D341Med (cell line): ENCODE measurements around the gene HSP90AB1.
A peak's percentile ranks its signal among the peaks of the same experiment; 100 is the strongest.

Experiments used
- DNase-seq: peaks from one replicate; pipeline ENCODE4 v3.0.0; 2012; ENCODE audit warnings: low spot score

Gene HSP90AB1

GRCh38 chr6:44269178-44269920 is 22.4 kb downstream of the HSP90AB1 start:
- DNase-seq: no peak

GRCh38 chr6:44269921-44270525 is 23.1 kb downstream of the HSP90AB1 start, which contains the start of gene TMEM151B:
Gene TMEM151B (plus strand): TSS chr6:44270450. CDS start chr6:44270743, 293 bp downstream.
- DNase-seq: no peak

GRCh38 chr6:44270526-44271405 is 23.9 kb downstream of the HSP90AB1 start:
- peak; percentile 73 for DNase-seq

- no peak for DNase-seq
Measured at GRCh38 chr6:44271406-44271723, 24.5 kb downstream of the HSP90AB1 start.

GRCh38 chr6:44271914-44272313 is 25.0 kb downstream of the HSP90AB1 start:
- DNase-seq: no peak

DNA sequence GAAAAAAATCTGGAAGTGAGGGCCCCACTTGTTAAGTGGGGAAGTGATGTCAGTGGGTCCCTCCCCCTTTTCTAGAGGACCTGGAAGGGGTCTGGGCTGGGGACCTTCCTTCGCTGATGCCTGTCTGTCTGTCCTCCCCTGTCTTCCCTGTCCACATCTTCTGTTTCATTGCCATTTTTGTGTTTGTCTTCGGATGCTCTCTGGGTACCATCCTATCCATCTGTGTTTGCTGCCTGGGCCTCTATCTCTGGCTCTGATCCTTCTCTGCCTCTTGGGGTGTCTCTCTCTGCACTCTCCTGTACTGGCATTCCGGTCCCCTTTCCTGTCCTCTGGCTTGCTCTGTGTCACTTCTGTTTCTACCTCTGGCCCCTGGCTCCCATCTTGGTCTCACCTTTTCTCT is 25.6 kb downstream of the HSP90AB1 start:
- no peak for DNase-seq

- DNase-seq: no peak
Measured at GRCh38 chr6:44272999-44273566, 26.2 kb downstream of the HSP90AB1 start.

GRCh38 chr6:44273617-44274016 is 26.7 kb downstream of the HSP90AB1 start:
- no peak for DNase-seq

- DNase-seq: no peak
Measured at GRCh38 chr6:44275271-44275748, 28.4 kb downstream of the HSP90AB1 start.

DNA sequence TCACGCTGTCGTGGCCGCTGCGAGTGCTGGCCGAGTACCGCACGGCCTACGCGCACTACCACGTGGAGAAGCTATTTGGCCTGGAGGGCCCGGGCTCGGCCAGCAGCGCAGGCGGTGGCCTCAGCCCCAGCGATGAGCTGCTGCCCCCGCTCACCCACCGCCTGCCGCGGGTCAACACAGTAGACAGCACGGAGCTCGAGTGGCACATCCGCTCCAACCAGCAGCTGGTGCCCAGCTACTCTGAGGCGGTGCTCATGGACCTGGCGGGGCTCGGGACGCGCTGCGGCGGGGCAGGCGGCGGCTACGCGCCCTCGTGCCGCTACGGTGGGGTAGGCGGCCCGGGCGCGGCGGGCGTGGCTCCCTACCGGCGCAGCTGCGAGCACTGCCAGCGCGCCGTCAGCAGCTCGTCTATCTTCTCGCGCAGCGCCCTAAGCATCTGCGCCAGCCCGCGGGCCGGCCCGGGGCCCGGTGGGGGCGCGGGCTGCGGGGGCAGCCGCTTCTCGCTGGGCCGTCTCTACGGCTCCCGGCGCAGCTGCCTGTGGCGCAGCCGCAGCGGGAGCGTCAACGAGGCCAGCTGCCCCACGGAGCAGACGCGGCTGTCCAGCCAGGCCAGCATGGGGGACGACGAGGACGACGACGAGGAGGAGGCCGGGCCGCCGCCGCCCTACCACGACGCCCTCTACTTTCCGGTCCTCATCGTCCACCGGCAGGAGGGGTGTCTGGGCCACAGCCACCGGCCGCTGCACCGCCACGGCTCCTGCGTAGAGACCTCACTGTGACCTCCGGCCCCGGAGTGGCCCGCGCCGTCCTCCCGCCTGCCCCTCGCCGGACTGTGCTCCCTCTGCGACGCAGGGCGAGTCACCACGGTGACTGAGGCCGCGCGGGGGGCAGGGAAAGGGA is 29.1 kb downstream of the HSP90AB1 start:
- DNase-seq: no peak

GRCh38 chr6:44276667-44277640 is 30.1 kb downstream of the HSP90AB1 start:
- no peak for DNase-seq

DNA sequence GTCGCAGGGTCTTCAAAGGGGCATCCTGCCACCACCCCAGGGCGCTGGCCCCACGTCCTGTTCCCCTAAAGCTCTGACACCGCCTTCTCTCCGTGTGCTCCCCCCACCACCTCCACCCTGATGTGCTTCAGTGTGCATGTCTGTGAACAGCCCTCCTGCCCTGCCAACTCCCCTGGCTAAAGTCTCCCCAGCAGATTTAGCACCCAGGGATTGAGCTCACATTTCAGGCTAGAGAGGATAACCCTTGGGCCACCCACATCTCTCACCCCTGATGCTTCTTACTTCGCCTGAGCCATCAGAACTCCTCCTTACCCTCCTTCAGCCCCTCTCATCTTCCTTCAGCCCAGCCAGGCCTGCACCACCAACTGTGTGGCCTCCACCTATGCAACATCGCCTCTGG is 30.9 kb downstream of the HSP90AB1 start:
- no peak for DNase-seq

GRCh38 chr6:44278315-44278714 is 31.4 kb downstream of the HSP90AB1 start:
- no peak for DNase-seq

DNA sequence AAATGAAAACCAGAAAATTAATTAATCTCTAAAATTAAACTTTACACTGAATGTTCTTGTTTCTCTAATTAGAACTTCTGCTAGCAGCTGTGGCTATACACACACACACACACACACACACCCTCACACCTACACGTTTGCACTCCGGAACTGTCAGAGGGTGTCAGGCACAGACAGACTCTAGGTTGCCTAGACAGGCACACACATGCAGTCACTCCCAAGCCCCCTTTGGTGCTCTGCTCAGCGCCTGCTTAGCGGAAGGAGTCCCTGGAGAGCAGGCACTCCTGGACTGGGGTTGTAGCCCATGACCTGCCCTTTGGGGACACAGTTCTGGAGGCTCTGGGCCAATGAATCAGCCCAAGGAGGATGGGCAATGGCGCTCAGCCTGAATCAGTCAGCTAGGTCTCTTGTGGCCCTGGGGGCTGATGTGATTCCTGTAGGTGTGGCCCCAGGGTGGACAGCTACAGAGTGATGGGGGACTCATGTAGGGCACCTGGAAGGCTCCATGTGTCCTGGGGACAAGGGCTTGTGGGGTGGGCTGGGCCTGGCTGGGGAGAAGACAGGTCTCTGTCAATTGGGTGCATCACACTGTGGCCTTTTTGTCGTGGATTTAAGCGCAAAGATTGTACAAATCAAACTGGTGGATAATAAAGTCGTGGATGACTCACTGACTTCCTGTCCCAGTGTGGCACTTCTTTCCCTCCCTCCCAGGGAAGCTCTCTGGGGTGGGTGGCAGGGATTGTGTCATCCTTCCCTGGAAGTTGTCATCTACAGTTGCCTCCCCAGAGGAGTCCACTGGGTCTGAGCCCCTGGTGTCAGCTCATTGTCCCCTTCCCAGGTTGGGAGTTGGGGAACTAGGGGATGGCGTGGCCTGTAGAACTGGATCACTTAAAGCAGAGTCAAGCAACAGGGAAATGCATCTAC is 32.1 kb downstream of the HSP90AB1 start:
- no peak for DNase-seq

DNA sequence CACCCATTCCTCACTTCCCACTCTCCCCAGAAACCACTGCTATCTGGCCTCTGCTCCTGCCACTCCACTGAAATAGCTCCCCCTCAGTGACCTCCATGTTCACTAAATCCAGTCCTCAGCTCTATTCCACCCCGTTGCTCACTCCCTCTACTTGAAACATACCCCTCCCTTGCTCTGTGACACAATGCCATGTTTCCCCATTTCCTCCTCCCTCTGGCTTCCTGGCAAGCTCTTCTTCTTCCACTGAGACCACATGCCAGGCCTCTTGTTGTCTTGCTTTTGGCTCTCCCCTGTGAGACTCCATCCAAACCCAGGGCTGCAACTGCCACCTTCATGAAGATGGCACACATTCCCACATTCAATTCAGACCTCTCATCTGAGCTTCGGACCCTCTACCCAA is 37.2 kb downstream of the HSP90AB1 start:
- DNase-seq: no peak

DNA sequence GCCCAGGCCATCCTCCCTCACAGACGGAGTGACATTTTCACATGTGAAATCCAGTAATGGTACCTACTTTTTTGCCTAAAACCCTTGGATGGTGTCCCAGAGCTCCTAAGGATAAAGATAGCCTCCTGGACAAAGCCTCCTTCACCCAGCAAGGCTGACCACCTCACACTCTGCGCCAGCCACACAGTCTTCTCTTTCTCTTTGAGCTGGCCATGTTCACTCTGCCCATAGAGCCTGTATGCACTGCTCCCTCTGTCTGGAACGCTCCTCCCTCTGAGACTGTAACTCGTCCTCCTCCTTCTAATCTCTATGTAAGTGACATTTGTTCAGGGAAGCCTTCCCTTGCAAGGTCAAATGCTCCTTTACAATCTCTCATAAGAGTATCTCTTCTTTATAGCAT is 38.0 kb downstream of the HSP90AB1 start:
- no peak for DNase-seq

DNA sequence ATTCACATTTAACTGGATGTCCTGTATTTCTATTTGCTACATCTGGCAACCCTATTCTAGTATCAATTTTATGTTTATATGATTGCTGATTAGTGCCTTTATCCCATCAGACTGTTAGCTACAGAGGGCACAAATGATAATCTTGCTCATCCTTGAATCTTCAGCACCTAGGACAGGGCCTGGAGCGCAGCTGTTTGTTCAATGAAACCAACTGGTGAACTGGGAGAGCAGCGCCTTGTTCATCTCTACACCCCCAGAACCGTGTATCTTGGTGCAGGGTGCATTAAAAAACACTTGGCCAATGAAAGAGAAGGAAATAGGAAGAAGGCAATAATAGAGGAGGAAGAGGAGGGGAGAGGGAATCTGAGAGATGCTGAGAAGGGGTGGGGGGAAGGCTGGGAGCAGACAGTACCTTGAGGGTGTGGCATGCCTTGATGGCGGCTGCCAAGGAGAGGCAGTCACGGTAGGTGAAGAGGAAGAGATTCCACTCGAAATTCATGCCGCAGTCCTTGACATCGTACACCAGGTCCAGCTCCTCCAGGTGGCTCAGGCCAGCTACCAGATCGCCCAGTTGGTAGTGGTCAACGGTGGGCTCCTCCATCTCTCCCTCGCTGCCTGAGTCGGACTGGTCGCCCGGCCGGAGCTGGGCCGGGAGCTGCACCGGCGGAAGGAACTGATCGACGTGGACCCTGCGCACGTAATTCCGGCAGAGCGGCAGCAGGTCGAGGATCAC is 38.8 kb downstream of the HSP90AB1 start:
- DNase-seq: no peak

DNA sequence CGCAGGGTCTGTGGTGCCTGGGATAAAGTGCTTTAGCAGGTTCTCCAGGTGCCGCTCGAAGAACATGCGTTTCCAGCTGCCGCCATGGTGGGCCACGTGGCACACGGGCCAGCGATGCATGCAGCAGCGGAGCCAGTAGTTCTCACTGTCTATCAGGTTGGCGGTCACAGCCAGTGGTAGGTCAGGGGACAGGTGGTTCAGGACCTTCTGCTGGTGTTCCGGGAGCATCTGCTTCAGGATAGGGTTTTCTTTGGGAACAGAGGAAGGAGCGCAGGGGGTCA is 39.3 kb downstream of the HSP90AB1 start:
- DNase-seq: no peak

DNA sequence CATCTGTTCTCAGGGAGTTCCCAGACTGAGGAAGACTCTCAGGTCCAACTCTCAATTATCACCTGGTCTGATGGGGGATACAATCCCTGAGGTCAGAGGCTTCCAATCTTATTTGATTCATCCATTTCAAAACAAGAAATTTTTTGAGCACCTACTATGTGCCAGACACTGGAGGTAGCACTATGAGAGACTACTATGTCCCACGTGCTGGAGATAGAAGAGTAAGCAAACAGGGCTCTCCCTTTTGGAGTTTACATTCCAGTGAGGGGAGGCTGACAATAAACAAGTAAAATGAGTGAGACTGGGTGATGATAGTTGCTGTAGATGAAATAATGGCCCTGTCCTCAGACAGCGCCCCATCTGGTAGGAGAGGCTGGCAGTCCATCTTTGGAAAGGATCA is 39.8 kb downstream of the HSP90AB1 start:
- no peak for DNase-seq
